HepG2 (cell line): ENCODE data around the gene MTMR1. TPM values are rescaled to one million over a fixed set of nuclear protein-coding genes. Genes with fewer than 3 reads are reported as not detected.

ENCODE experiments used
- EZH2 ChIP-seq: conservative IDR thresholded peaks from 2 replicates; pipeline ENCODE4 v1.6.1; 2012; ENCODE audit warnings: mild to moderate bottlenecking, low read depth, low read length, moderate library complexity
- GABPA ChIP-seq, 2 experiments: IDR thresholded peaks; 2 replicates each; pipeline ENCODE4 v1.6.1; 2011 to 2016; ENCODE audit warnings: low read depth in 2 of 2, low read length in 1 of 2, missing biosample characterization in 1 of 2, missing genetic modification characterization in 1 of 2
- GLI4 ChIP-seq: sonication (generic); formaldehyde crosslinking; IDR thresholded peaks from 2 replicates; pipeline ENCODE4 v1.5.1; 2020; ENCODE audit warnings: missing genetic modification reagents, mild to moderate bottlenecking, moderate library complexity, borderline replicate concordance
- HDAC2 ChIP-seq: sonication (generic); formaldehyde crosslinking; IDR thresholded peaks from 2 replicates; pipeline ENCODE4 v1.4.0; 2020; ENCODE audit warnings: missing genetic modification reagents
- HNF4G ChIP-seq, 2 experiments: sonication (generic) in 1 of 2; formaldehyde crosslinking in 1 of 2; IDR thresholded peaks; 2 replicates each; pipeline versions ENCODE4 v1.4.0 to v1.6.1; 2011 to 2020; ENCODE audit warnings: borderline replicate concordance in 2 of 2, low read depth in 2 of 2, mild to moderate bottlenecking in 2 of 2, low read length in 1 of 2, missing genetic modification reagents in 1 of 2, moderate library complexity in 1 of 2
- NBN ChIP-seq: fragments of 450-650 bp; conservative IDR thresholded peaks from 2 replicates; pipeline ENCODE4 v1.6.1; 2017
- ONECUT2 ChIP-seq: sonication (generic); formaldehyde crosslinking; IDR thresholded peaks from 2 replicates; pipeline ENCODE4 v1.4.0; 2020; ENCODE audit warnings: missing genetic modification reagents
- SMARCE1 ChIP-seq: fragments of 450-650 bp; IDR thresholded peaks from 2 replicates; pipeline ENCODE4 v1.6.1; 2017; ENCODE audit warnings: borderline replicate concordance
- THYN1 ChIP-seq: sonication (generic); formaldehyde crosslinking; IDR thresholded peaks from 2 replicates; pipeline ENCODE4 v1.8.1; 2023; ENCODE audit warnings: low read depth, mild to moderate bottlenecking, moderate library complexity, missing genetic modification reagents, borderline replicate concordance
- ZKSCAN1 ChIP-seq: fragments of 150-350 bp; IDR thresholded peaks from 2 replicates; pipeline ENCODE4 v1.6.1; 2014; ENCODE audit warnings: low read length
- ZNF33B ChIP-seq: sonication (generic); formaldehyde crosslinking; IDR thresholded peaks from 2 replicates; pipeline ENCODE4 v1.5.1; 2020; ENCODE audit warnings: mild to moderate bottlenecking, missing genetic modification reagents
- ZNF83 ChIP-seq: sonication (generic); formaldehyde crosslinking; IDR thresholded peaks from 2 replicates; pipeline ENCODE4 v1.4.0; 2020; ENCODE audit warnings: missing genetic modification reagents, mild to moderate bottlenecking, borderline replicate concordance
- ZNF879 ChIP-seq: sonication (generic); formaldehyde crosslinking; IDR thresholded peaks from 2 replicates; pipeline ENCODE4 v1.8.1; 2023; ENCODE audit warnings: missing genetic modification reagents
- polyA plus RNA-seq, 8 experiments: library from polyadenylated mRNA; depleted of rRNA in 3 of 8; stranded (reverse) in 7 of 8; unstranded in 1 of 8; fragments of >200 nt; fragmentation: Illumina TruSeq in 4 of 8; extraction: Trizol in 4 of 8; gene quantifications; 2 replicates each; pipeline versions ENCODE4 v1.2.1 to v1.2.3, GENCODE V29; 2011 to 2016; ENCODE audit warnings: low read depth in 4 of 8, missing spikeins in 1 of 8, mixed read lengths in 1 of 8; ENCODE audit not compliant: insufficient read depth in 1 of 8
- total RNA-seq, 5 experiments: library from RNA; depleted of rRNA; stranded (reverse); fragments of >200 nt; fragmentation: Illumina TruSeq; extraction: Trizol; gene quantifications; 2 replicates each; pipeline ENCODE4 v1.2.3, GENCODE V29; 2016; ENCODE audit warnings: low read depth in 1 of 5
- TF ChIP-seq, protein P1 (sequence below): sonication (generic); formaldehyde crosslinking; IDR thresholded peaks from 2 replicates; pipeline ENCODE4 v1.8.0; 2022; ENCODE audit warnings: missing genetic modification reagents, mild to moderate bottlenecking, borderline replicate concordance
- TF ChIP-seq, protein P2 (sequence below): sonication (generic); formaldehyde crosslinking; IDR thresholded peaks from 2 replicates; pipeline ENCODE4 v1.4.0; 2020; ENCODE audit warnings: missing genetic modification reagents, borderline replicate concordance
- TF ChIP-seq, protein P3 (sequence below): sonication (generic); formaldehyde crosslinking; IDR thresholded peaks from 2 replicates; pipeline ENCODE4 v1.4.0; 2020; ENCODE audit warnings: mild to moderate bottlenecking, missing genetic modification reagents
- TF ChIP-seq, protein P4 (sequence below): IDR thresholded peaks from 2 replicates; pipeline ENCODE4 v1.6.1; 2012; ENCODE audit warnings: inconsistent platforms
- TF ChIP-seq, protein P5 (sequence below): sonication (generic); formaldehyde crosslinking; IDR thresholded peaks from 2 replicates; pipeline ENCODE4 v1.8.1; 2023; ENCODE audit warnings: missing genetic modification reagents, mild to moderate bottlenecking, borderline replicate concordance

Gene MTMR1
- total and polyA plus RNA-seq, 2 of the 13 experiments (the other 11 are each of a cell fraction or from before 2014, with no cell fraction given) = 8.9 to 11.1 TPM

DNA sequence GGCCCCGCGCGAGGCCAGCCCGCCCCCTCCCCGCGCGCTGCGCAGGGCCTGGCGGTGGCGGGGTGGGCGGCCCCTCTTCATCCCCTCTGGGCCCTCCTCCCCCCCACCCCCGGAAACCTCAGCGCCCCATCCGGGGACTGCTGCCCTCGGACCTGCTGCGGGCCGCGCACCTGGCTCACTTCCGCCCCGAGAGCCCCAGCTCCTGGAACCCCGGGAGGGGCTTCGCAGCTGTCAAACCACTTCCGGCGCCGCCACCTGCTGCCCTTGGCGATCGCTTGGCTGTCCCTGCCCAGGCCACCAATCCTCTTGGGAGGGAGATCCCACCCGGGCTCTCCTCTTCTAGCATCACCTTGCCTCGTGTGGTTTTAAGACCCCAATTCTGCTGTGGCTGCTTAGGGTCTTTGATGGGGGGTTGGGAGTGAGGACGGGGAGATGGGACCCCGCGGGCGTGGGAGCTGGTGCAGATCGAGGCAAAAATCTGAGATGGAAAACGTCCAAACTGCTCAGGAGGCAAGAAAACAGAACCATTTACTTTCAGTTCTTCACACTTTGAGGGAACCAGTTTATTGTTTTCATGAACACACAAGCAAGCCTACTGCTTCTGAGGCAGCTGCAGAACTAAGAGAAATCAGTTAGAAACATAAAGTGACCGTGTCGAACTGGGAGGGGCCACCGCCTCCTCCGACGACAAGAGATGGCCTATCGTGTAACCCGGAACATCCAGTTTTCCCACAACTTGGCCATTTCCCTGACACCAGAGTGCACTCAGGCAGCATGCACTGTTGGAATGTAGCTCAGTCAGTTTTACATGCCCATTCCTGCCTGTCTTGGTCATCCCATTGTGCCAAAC is 754 bp downstream of the MTMR1 start (continued):
- TF ChIP-seq, protein P1, sequence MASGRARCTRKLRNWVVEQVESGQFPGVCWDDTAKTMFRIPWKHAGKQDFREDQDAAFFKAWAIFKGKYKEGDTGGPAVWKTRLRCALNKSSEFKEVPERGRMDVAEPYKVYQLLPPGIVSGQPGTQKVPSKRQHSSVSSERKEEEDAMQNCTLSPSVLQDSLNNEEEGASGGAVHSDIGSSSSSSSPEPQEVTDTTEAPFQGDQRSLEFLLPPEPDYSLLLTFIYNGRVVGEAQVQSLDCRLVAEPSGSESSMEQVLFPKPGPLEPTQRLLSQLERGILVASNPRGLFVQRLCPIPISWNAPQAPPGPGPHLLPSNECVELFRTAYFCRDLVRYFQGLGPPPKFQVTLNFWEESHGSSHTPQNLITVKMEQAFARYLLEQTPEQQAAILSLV (CRISPR knock-in tag) = no peak
- TF ChIP-seq ZNF33B = no peak
- TF ChIP-seq, protein P2, sequence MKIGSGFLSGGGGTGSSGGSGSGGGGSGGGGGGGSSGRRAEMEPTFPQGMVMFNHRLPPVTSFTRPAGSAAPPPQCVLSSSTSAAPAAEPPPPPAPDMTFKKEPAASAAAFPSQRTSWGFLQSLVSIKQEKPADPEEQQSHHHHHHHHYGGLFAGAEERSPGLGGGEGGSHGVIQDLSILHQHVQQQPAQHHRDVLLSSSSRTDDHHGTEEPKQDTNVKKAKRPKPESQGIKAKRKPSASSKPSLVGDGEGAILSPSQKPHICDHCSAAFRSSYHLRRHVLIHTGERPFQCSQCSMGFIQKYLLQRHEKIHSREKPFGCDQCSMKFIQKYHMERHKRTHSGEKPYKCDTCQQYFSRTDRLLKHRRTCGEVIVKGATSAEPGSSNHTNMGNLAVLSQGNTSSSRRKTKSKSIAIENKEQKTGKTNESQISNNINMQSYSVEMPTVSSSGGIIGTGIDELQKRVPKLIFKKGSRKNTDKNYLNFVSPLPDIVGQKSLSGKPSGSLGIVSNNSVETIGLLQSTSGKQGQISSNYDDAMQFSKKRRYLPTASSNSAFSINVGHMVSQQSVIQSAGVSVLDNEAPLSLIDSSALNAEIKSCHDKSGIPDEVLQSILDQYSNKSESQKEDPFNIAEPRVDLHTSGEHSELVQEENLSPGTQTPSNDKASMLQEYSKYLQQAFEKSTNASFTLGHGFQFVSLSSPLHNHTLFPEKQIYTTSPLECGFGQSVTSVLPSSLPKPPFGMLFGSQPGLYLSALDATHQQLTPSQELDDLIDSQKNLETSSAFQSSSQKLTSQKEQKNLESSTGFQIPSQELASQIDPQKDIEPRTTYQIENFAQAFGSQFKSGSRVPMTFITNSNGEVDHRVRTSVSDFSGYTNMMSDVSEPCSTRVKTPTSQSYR = no peak
- TF ChIP-seq THYN1 = no peak
- TF ChIP-seq, protein P3, sequence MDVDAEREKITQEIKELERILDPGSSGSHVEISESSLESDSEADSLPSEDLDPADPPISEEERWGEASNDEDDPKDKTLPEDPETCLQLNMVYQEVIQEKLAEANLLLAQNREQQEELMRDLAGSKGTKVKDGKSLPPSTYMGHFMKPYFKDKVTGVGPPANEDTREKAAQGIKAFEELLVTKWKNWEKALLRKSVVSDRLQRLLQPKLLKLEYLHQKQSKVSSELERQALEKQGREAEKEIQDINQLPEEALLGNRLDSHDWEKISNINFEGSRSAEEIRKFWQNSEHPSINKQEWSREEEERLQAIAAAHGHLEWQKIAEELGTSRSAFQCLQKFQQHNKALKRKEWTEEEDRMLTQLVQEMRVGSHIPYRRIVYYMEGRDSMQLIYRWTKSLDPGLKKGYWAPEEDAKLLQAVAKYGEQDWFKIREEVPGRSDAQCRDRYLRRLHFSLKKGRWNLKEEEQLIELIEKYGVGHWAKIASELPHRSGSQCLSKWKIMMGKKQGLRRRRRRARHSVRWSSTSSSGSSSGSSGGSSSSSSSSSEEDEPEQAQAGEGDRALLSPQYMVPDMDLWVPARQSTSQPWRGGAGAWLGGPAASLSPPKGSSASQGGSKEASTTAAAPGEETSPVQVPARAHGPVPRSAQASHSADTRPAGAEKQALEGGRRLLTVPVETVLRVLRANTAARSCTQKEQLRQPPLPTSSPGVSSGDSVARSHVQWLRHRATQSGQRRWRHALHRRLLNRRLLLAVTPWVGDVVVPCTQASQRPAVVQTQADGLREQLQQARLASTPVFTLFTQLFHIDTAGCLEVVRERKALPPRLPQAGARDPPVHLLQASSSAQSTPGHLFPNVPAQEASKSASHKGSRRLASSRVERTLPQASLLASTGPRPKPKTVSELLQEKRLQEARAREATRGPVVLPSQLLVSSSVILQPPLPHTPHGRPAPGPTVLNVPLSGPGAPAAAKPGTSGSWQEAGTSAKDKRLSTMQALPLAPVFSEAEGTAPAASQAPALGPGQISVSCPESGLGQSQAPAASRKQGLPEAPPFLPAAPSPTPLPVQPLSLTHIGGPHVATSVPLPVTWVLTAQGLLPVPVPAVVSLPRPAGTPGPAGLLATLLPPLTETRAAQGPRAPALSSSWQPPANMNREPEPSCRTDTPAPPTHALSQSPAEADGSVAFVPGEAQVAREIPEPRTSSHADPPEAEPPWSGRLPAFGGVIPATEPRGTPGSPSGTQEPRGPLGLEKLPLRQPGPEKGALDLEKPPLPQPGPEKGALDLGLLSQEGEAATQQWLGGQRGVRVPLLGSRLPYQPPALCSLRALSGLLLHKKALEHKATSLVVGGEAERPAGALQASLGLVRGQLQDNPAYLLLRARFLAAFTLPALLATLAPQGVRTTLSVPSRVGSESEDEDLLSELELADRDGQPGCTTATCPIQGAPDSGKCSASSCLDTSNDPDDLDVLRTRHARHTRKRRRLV (CRISPR knock-in tag) = no peak
- TF ChIP-seq GLI4 (CRISPR knock-in tag) = no peak
- TF ChIP-seq, protein P4, sequence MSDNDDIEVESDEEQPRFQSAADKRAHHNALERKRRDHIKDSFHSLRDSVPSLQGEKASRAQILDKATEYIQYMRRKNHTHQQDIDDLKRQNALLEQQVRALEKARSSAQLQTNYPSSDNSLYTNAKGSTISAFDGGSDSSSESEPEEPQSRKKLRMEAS = peak; percentile 48; the same call in 1 of the 2 replicates
- no peak for TF ChIP-seq EZH2
- peak; percentile 68 for TF ChIP-seq GABPA (IDR thresholded peaks at IDR 0.05; ENCODE audit: low read depth, low read length)
- TF ChIP-seq GABPA (CRISPR knock-in tag; IDR thresholded peaks at IDR 0.05; ENCODE audit: low read depth) = peak; percentile 88
- TF ChIP-seq, protein P5, sequence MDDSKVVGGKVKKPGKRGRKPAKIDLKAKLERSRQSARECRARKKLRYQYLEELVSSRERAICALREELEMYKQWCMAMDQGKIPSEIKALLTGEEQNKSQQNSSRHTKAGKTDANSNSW (CRISPR knock-in tag) = no peak
- TF ChIP-seq ZKSCAN1 = no peak
- no peak for TF ChIP-seq ONECUT2 (CRISPR knock-in tag)
- TF ChIP-seq SMARCE1 = no peak
- TF ChIP-seq ZNF879 (CRISPR knock-in tag) = no peak
- no peak for TF ChIP-seq NBN
- TF ChIP-seq HDAC2 (CRISPR knock-in tag) = no peak
- no peak for TF ChIP-seq HNF4G (IDR thresholded peaks at IDR 0.05; ENCODE audit: borderline replicate concordance, low read depth, low read length)
- TF ChIP-seq HNF4G (CRISPR knock-in tag; IDR thresholded peaks at IDR 0.05; ENCODE audit: borderline replicate concordance, low read depth) = no peak
- TF ChIP-seq ZNF83 (CRISPR knock-in tag) = no peak
